Colonic mucosa (tissue), 4 donors: ENCODE measurements around the gene MYOD1. TPM values are rescaled to one million over a fixed set of nuclear protein-coding genes. Genes with fewer than 3 reads are reported as not detected.

Experiments
- DNase-seq: peaks from one replicate; pipeline ENCODE4 v3.0.0-alpha.2; 2020
- H3K27ac ChIP-seq: fragments of 200-600 bp; one replicate; pipeline ENCODE4 v1.8.0; 2021
- H3K27me3 ChIP-seq: fragments of 200-600 bp; one replicate; pipeline ENCODE4 v1.8.0; 2021
- H3K36me3 ChIP-seq: fragments of 200-600 bp; one replicate; pipeline ENCODE4 v1.8.0; 2021
- H3K4me1 ChIP-seq: fragments of 200-600 bp; one replicate; pipeline ENCODE4 v1.8.0; 2021; ENCODE audit warnings: mild to moderate bottlenecking
- H3K4me3 ChIP-seq: fragments of 200-600 bp; one replicate; pipeline ENCODE4 v1.8.0; 2021
- H3K9ac ChIP-seq, 2 donors: one replicate each; pipeline ENCODE4 v1.7.0; 2013; ENCODE audit warnings: control low read depth in 2 of 2, low read depth in 2 of 2, low read length in 2 of 2
- H3K9me3 ChIP-seq: fragments of 200-600 bp; one replicate; pipeline ENCODE4 v1.8.0; 2021
- CTCF ChIP-seq: fragments of 200-600 bp; IDR thresholded peaks from one replicate; pipeline ENCODE4 v1.8.0; 2022; ENCODE audit warnings: antibody characterized with exemption, mild to moderate bottlenecking
- intact Hi-C: fragments of 100-400 bp; cut with DNase I; formaldehyde crosslinking; loops from one replicate; pipeline ENCODE4 v1.14.1; 2022
- total RNA-seq, 2 donors: library from RNA; stranded (reverse); fragmentation: NEBNext Ultra II Directional in 1 of 2; extraction: Animal tissue kit (Norgen Biotek cat#: 25700) in 1 of 2; gene quantifications; one replicate each; pipeline ENCODE4 v1.2.1, GENCODE V29; 2021
- donor health status: healthy.
- donor health status: DM: no; HTN: no; CAD: no.
- donor health status: DM: no; HTN: no; CAD: no.

Gene MYOD1
- total RNA-seq, 2 donors from 2014 or later: not detected

- Histone ChIP-seq H3K9ac (no peak overlapping the region), H3K36me3 (no peaks in the 10 kb centered on the region), H3K27me3 (no peaks in the 10 kb centered on the region), H3K27ac (no peak overlapping the region), H3K4me3 (no peak overlapping the region), H3K9me3 (no peaks in the 10 kb centered on the region), H3K4me1 (no peaks in the 10 kb centered on the region)
- no peak for DNase-seq
- intact Hi-C loops: no loop called here
- TF ChIP-seq CTCF: no peak
Measured at GRCh38 chr11:17684550-17684949, 34.8 kb upstream of the MYOD1 start.

- H3K9ac ChIP-seq: no peak overlapping the region
- H3K4me3 ChIP-seq: no peak overlapping the region
- no peaks in the 10 kb centered on the region for H3K9me3 ChIP-seq
- H3K27me3 ChIP-seq: no peaks in the 10 kb centered on the region
- TF ChIP-seq CTCF: no peak
- H3K4me1 ChIP-seq: no peaks in the 10 kb centered on the region
- no peak overlapping the region for H3K27ac ChIP-seq
- intact Hi-C loops: no loop called here
- DNase-seq: no peak
- no peaks in the 10 kb centered on the region for H3K36me3 ChIP-seq
Measured at GRCh38 chr11:17686231-17686980, 33.0 kb upstream of the MYOD1 start.

GRCh38 chr11:17687946-17688670 lies 31.3 kb upstream of the MYOD1 start:
- Histone ChIP-seq H3K36me3 (no peaks in the 10 kb centered on the region), H3K9ac (no peak overlapping the region), H3K9me3 (no peaks in the 10 kb centered on the region), H3K27me3 (no peaks in the 10 kb centered on the region), H3K27ac (no peak overlapping the region), H3K4me1 (no peaks in the 10 kb centered on the region), H3K4me3 (no peak overlapping the region)
- no peak for TF ChIP-seq CTCF
- intact Hi-C loops: no loop called here
- DNase-seq: no peak

- intact Hi-C loops: no loop called here
- Histone ChIP-seq H3K27me3 (peaks cover 20% of the 10 kb centered on the region), H3K4me3 (no peak overlapping the region), H3K27ac (no peak overlapping the region), H3K4me1 (no peaks in the 10 kb centered on the region), H3K36me3 (no peaks in the 10 kb centered on the region), H3K9me3 (no peaks in the 10 kb centered on the region), H3K9ac (no peak overlapping the region)
- DNase-seq: no peak
- no peak for TF ChIP-seq CTCF
Measured at GRCh38 chr11:17691550-17691949, 27.8 kb upstream of the MYOD1 start.

GRCh38 chr11:17691976-17692375 lies 27.4 kb upstream of the MYOD1 start:
- Histone ChIP-seq H3K4me3 (no peak overlapping the region), H3K9me3 (no peaks in the 10 kb centered on the region), H3K4me1 (no peaks in the 10 kb centered on the region), H3K9ac (no peak overlapping the region), H3K36me3 (no peaks in the 10 kb centered on the region), H3K27me3 (peaks cover 20% of the 10 kb centered on the region), H3K27ac (no peak overlapping the region)
- DNase-seq: no peak
- intact Hi-C loops: no loop called here
- TF ChIP-seq CTCF: no peak
